GM13976 (cell line): ENCODE results near the gene HIVEP2.

Experiments used
- DNase-seq: peaks from one replicate; pipeline ENCODE4 v3.0.0; 2012; ENCODE audit warnings: low spot score
- CTCF ChIP-seq: IDR thresholded peaks from 2 replicates; pipeline ENCODE4 v1.5.1; 2012; ENCODE audit warnings: borderline replicate concordance, mild to moderate bottlenecking; ENCODE audit not compliant: insufficient read depth; ENCODE audit errors: extremely low read depth, missing control alignments, control extremely low read depth
- in situ Hi-C: fragments of 300-500 bp; cut with MboI; formaldehyde crosslinking; loops from one replicate; pipeline ENCODE4 v1.12.0; 2022; ENCODE audit warnings: low sequenced_read_pairs, mixed read lengths, inconsistent platforms; ENCODE audit not compliant: unreplicated experiment

Gene HIVEP2

DNA sequence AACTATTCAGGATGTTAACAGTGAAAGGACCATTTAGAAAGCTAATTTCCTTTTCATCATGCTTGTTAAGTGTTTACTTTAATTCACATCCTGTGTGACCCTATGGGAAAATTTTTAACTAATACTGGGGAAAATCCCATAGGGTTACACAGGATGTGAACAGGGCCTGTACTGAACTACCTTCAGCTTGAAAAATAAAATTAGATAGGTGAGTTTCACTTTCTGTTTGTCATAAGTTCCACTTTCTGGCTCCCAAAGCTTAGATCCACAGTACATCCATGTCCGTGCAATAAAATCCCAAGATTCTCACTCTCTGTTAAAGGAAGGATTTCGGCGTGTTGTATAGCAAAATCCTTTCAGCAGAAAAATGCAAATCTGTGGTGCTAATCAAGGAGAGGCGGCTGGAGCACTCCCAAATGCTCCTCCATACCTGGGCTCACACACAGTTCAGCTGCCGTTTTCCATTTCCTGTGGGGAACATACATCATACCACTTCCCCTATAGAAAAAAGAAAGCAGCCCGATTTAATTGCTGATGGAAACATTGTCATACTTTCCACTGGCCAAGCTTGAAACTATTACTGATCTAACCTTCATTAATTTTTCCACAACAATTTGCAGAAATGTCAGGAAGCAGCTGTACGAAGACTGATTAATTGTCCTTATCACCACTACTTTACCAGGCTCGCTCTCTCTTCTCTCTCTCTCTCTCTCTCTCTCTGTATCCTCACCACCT, 125.2 kb downstream of the HIVEP2 start:
- in situ Hi-C loops: no loop called here
- TF ChIP-seq CTCF: no peak
- DNase-seq: peak; percentile 40

GRCh38 chr6:142816486-142816885, 128.5 kb downstream of the HIVEP2 start:
- TF ChIP-seq CTCF: no peak
- in situ Hi-C loops: no loop called here
- no peak for DNase-seq

DNA sequence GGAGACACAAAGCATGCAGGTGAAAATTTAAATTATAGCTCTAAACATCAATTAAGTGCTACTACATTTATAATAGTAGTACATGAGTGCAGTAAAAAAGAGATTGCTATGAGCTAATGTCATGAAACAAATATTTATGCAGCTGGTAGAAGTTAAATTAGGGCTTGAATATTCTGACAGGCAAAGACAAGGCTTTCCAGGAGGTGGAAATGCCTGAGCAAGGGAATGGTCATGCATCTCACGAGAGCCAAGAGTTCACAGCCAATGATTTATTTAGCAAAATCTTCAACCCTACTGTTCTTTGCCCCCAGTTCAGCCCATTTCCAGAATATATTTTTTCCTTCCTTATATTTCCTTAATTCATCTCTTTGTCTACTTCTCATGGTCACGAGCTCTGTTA, 128.9 kb downstream of the HIVEP2 start:
- no peak for TF ChIP-seq CTCF
- no peak for DNase-seq
- in situ Hi-C loops: no loop called here

GRCh38 chr6:142811923-142812322, 133.1 kb downstream of the HIVEP2 start:
- no peak for DNase-seq
- in situ Hi-C loops: no loop called here
- no peak for TF ChIP-seq CTCF

DNA sequence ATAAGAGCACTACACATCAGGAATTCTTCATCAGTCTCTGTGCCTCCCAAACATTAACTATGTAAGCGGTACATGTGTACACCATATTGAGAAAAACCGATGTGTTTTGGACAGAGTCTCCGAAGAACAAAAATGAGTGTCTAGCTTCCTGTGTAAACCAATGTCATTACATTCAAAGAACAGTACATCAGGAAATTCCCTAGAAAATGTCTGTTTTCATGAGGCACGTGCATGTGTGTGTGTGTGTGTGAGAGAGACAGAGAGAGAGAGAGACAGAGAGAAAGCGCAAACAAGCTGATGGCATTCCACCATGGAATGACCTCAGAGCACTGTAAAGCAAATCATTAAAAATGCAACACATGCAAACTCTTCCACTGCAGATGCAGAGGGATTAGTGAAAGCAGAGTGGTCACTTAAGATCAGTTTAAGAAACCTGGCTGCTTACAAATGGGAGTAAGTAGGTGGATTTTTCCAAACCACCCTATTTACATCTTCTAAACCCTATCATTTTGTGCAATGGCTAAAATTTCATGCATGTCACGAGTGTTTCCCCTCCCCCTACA, 133.9 kb downstream of the HIVEP2 start:
- no peak for DNase-seq
- in situ Hi-C loops: no loop called here
- no peak for TF ChIP-seq CTCF

- TF ChIP-seq CTCF: no peak
- no peak for DNase-seq
- in situ Hi-C loops: no loop called here
Observed at GRCh38 chr6:142809947-142810346, 135.0 kb downstream of the HIVEP2 start.
